ENCODE results near the gene NPAS3. TPM values are rescaled to one million over a fixed set of nuclear protein-coding genes. Genes with fewer than 3 reads are reported as not detected.

NPAS3 gene
- total RNA-seq, 2 donors from 2014 or later, result 0.33 to 0.78 TPM

GRCh38 chr14:33568935-33569579 is 630.4 kb downstream of the NPAS3 start:
- intact Hi-C loops (cut with DNase I), result no loop called here
- no peak overlapping the region for H3K4me3 ChIP-seq
- H3K27ac ChIP-seq, result no peak overlapping the region
- no peak for ATAC-seq
- H3K27me3 ChIP-seq, result no peaks in the 10 kb centered on the region
- H3K4me1 ChIP-seq, result no peaks in the 10 kb centered on the region
- DNase-seq, result no peak
- TF ChIP-seq CTCF (IDR thresholded peaks at IDR 0.05) (no peak), POLR2A (IDR thresholded peaks at IDR 0.05) (no peak)
- no peaks in the 10 kb centered on the region for H3K9me3 ChIP-seq
- whole genome bisulfite sequencing, 2 donors, result 74 to 75% methylated on average over 3 of the region's 3 CpGs
- no peaks in the 10 kb centered on the region for H3K36me3 ChIP-seq (replicated peaks in 1 of 2; ENCODE audit: insufficient read depth in 1 of 2, low read depth in 2 of 2)

GRCh38 chr14:33569821-33570687 is 631.4 kb downstream of the NPAS3 start:
- TF ChIP-seq CTCF (IDR thresholded peaks at IDR 0.05) (no peak), POLR2A (IDR thresholded peaks at IDR 0.05) (no peak)
- no peak for DNase-seq
- Histone ChIP-seq H3K9me3 (no peaks in the 10 kb centered on the region), H3K36me3 (replicated peaks in 1 of 2; ENCODE audit: insufficient read depth in 1 of 2, low read depth in 2 of 2) (no peaks in the 10 kb centered on the region), H3K4me1 (no peaks in the 10 kb centered on the region), H3K27ac (no peak overlapping the region), H3K27me3 (no peaks in the 10 kb centered on the region), H3K4me3 (no peak overlapping the region)
- WGBS, 2 donors, result 76 to 80% methylated on average over 10 of the region's 10 CpGs
- intact Hi-C loops (cut with DNase I), result no loop called here
- ATAC-seq, result no peak

GRCh38 chr14:33570694-33571310 is 632.1 kb downstream of the NPAS3 start:
- H3K27ac ChIP-seq, result no peak overlapping the region

GRCh38 chr14:33573301-33573880 is 634.7 kb downstream of the NPAS3 start:
- WGBS, 2 donors, result 71 to 74% methylated on average over 3 of the region's 3 CpGs
- no peaks in the 10 kb centered on the region for H3K27me3 ChIP-seq
- no peaks in the 10 kb centered on the region for H3K36me3 ChIP-seq (replicated peaks in 1 of 2; ENCODE audit: insufficient read depth in 1 of 2, low read depth in 2 of 2)
- no peak for ATAC-seq
- no peaks in the 10 kb centered on the region for H3K9me3 ChIP-seq
- no peak for DNase-seq
- no peak overlapping the region for H3K27ac ChIP-seq
- H3K4me1 ChIP-seq, result no peaks in the 10 kb centered on the region
- TF ChIP-seq CTCF (IDR thresholded peaks at IDR 0.05) (no peak), POLR2A (IDR thresholded peaks at IDR 0.05) (no peak)
- no peak overlapping the region for H3K4me3 ChIP-seq
- intact Hi-C loops (cut with DNase I), result no loop called here

More at GRCh38 chr14:33570694-33571310, 632.1 kb downstream of the NPAS3 start:
- TF ChIP-seq CTCF (IDR thresholded peaks at IDR 0.05) (no peak), POLR2A (IDR thresholded peaks at IDR 0.05) (no peak)
- Histone ChIP-seq H3K27me3 (no peaks in the 10 kb centered on the region), H3K4me3 (no peak overlapping the region), H3K9me3 (no peaks in the 10 kb centered on the region), H3K36me3 (replicated peaks in 1 of 2; ENCODE audit: insufficient read depth in 1 of 2, low read depth in 2 of 2) (no peaks in the 10 kb centered on the region), H3K4me1 (no peaks in the 10 kb centered on the region)
- no peak for ATAC-seq
- intact Hi-C loops (cut with DNase I), result no loop called here
- DNase-seq, result no peak
- 66 to 68% methylated on average over 5 of the region's 5 CpGs for WGBS, 2 donors
